Esophagus squamous epithelium (tissue), 4 donors: Measurements from ENCODE around the gene KANSL2.

ENCODE experiments used
- CTCF ChIP-seq, 6 experiments: fragments of 450-650 bp in 4 of 6; fragments of 200-600 bp in 2 of 6; sonication (generic) in 2 of 6; IDR thresholded peaks; one replicate each; pipeline ENCODE4 v1.5.1; 2016 to 2019; ENCODE audit warnings: antibody characterized with exemption in 6 of 6, mild to moderate bottlenecking in 4 of 6, moderate library complexity in 4 of 6
- POLR2A ChIP-seq, 4 donors: fragments of 450-650 bp; IDR thresholded peaks; one replicate each; pipeline ENCODE4 v1.6.1; 2017; ENCODE audit warnings: antibody characterized with exemption in 4 of 4, mild to moderate bottlenecking in 4 of 4, moderate library complexity in 3 of 4

- no peak for TF ChIP-seq CTCF (IDR thresholded peaks at IDR 0.05)
- no peak for TF ChIP-seq POLR2A (IDR thresholded peaks at IDR 0.05)
These were observed 4.7 kb upstream of the KANSL2 start for GRCh38 chr12:48686615-48687334.
